DND-41 (cell line): ENCODE measurements around the gene PIAS1.

Experiments
- CTCF ChIP-seq: IDR thresholded peaks from 2 replicates; pipeline ENCODE4 v1.5.1; 2012; ENCODE audit warnings: borderline replicate concordance, low read length, moderate library complexity, mild to moderate bottlenecking; ENCODE audit not compliant: poor library complexity, severe bottlenecking; ENCODE audit errors: extremely low read depth
- EZH2 ChIP-seq: IDR thresholded peaks from 3 replicates; pipeline ENCODE4 v1.6.1; 2012; ENCODE audit warnings: borderline replicate concordance, low read depth, mild to moderate bottlenecking, moderate library complexity, low read length, inconsistent platforms; ENCODE audit not compliant: severe bottlenecking

- no peak for TF ChIP-seq CTCF
- TF ChIP-seq EZH2: no peak
These were observed 21.8 kb downstream of the PIAS1 start for GRCh38 chr15:68075764-68076385.
